BLaER1 treated with 17β-estradiol and CSF1 and Interleukin-3, amounts not matched to agents 10 nM and 100 nM (cell line): Measurements from ENCODE around the gene SSBP2.
A peak's percentile ranks its signal among the peaks of the same experiment; 100 is the strongest.

Source experiments
- H3K27ac ChIP-seq, 11 experiments: shearing (Covaris generic); formaldehyde crosslinking; 2 replicates each; pipeline ENCODE4 v1.8.1; 2022
- H3K27me3 ChIP-seq, 11 experiments: shearing (Covaris generic); formaldehyde crosslinking; 2 replicates each; pipeline ENCODE4 v1.8.1; 2022
- H3K36me3 ChIP-seq, 11 experiments: shearing (Covaris generic); formaldehyde crosslinking; 2 replicates each; pipeline ENCODE4 v1.8.1; 2022
- H3K4me1 ChIP-seq, 10 experiments: shearing (Covaris generic); formaldehyde crosslinking; 2 replicates each; pipeline ENCODE4 v1.8.1; 2022
- H3K4me2 ChIP-seq, 11 experiments: shearing (Covaris generic); formaldehyde crosslinking; 2 replicates each; pipeline ENCODE4 v1.8.1; 2022
- H3K4me3 ChIP-seq, 10 experiments: shearing (Covaris generic); formaldehyde crosslinking; 2 replicates each; pipeline ENCODE4 v1.8.1; 2022
- H3K9ac ChIP-seq, 11 experiments: shearing (Covaris generic); formaldehyde crosslinking; 2 replicates each; pipeline ENCODE4 v1.8.1; 2022
- H3K9me3 ChIP-seq, 11 experiments: shearing (Covaris generic); formaldehyde crosslinking; replicated peaks in 1 of 11; 2 replicates each; pipeline ENCODE4 v1.8.1; 2022
- H4K20me1 ChIP-seq, 11 experiments: shearing (Covaris generic); formaldehyde crosslinking; 2 replicates each; pipeline ENCODE4 v1.8.1; 2022
- Cebpa-rat ChIP-seq, 11 experiments: shearing (Covaris generic); IDR thresholded peaks; 2 replicates each; pipeline ENCODE4 v1.8.1; 2022

The SSBP2 gene

DNA sequence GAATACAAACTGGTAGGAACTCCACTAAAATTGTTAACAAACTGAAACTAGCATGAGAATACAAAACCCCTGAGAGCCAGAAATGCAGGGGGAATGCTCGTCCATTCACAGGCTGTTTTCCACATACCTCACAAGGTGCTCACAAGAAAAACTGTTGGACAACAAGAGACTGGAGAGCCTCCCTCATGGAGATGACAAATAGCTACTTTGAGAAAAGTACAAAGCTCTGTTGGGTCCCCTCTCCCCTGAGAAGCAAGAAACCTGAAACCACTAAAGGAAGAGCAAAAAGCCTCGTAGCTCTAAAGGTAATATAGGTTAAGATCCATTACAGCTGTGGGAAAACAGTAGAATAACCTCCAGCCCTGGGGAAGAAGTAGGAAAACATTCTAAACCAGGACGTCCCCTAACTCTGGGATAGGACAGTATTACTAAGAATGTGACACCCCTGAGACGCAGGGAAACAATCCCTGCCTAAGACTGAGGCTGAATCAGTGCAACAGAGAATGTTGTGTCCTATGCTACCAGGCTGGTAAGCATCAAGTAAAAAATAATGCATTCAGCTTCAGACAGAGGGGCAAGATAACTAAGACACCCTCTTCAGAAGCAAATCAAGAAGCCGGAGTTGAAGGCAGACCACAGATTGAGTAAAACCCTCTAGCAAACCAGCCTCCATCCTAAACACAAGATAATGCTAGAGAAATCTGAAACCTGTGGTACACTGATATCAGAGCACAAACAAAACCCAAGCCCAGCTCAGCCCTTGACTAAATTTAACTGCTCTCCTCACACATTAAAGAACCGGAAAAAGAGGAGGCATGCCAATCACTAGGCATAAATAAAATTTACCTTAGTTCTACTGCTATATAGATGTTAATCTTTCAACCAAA lies 160.2 kb downstream of the SSBP2 start:
- peaks cover 0 to 22% (median 0%) of the 10 kb centered on the region in 11 experiments; a peak in 1 of 22 replicates for H4K20me1 ChIP-seq
- H3K4me1 ChIP-seq = peaks cover 0 to 12% (median 0%) of the 10 kb centered on the region in 10 experiments; a peak in 7 of 20 replicates
- no peak overlapping the region for H3K9ac ChIP-seq
- TF ChIP-seq Cebpa-rat (IDR thresholded peaks at IDR 0.05) = no peak
- no peak overlapping the region for H3K4me3 ChIP-seq
- H3K9me3 ChIP-seq = peaks cover 0 to 27% (median 24%) of the 10 kb centered on the region in 11 experiments; a peak in 19 of 22 replicates
- no peaks in the 10 kb centered on the region for H3K27me3 ChIP-seq
- H3K27ac ChIP-seq = no peak overlapping the region
- H3K36me3 ChIP-seq = peaks cover 0 to 29% (median 11%) of the 10 kb centered on the region in 11 experiments; a peak in 9 of 22 replicates
- H3K4me2 ChIP-seq = no peak overlapping the region

- H3K9ac ChIP-seq = peak overlapping the region in 5 of 11 experiments; percentile 12 to 60 (median 52); a peak in 9 of 22 replicates
- peaks cover 10 to 25% (median 17%) of the 10 kb centered on the region in 10 experiments for H3K4me1 ChIP-seq
- H3K9me3 ChIP-seq = peaks cover 0 to 9% (median 4%) of the 10 kb centered on the region in 11 experiments; a peak in 4 of 22 replicates
- no peak overlapping the region for H3K4me3 ChIP-seq
- peaks cover 0 to 33% (median 7%) of the 10 kb centered on the region in 11 experiments; a peak in 8 of 22 replicates for H3K36me3 ChIP-seq
- H3K27me3 ChIP-seq = no peaks in the 10 kb centered on the region
- H4K20me1 ChIP-seq = peaks cover 0 to 25% (median 0%) of the 10 kb centered on the region in 11 experiments; a peak in 3 of 22 replicates
- peak overlapping the region in 9 of 11 experiments; percentile 28 to 79 (median 66); a peak in 17 of 22 replicates for H3K27ac ChIP-seq
- TF ChIP-seq Cebpa-rat (IDR thresholded peaks at IDR 0.05) = 0 out of 22 replicates have a peak, but pooled peaks of 1 of the 11 experiments have one; percentile 31
- peak overlapping the region; percentile 32 to 69 (median 54); a peak in 21 of 22 replicates for H3K4me2 ChIP-seq
Measured at GRCh38 chr5:81579262-81579924, 171.5 kb downstream of the SSBP2 start.

- Histone ChIP-seq H3K27me3 (no peaks in the 10 kb centered on the region), H3K4me2 (no peak overlapping the region), H3K36me3 (peaks cover 0 to 39% (median 18%) of the 10 kb centered on the region in 11 experiments; a peak in 13 of 22 replicates), H3K27ac (peak overlapping the region in 1 of 11 experiments; percentile 4; a peak in 2 of 22 replicates), H3K4me1 (peaks cover 10 to 24% (median 17%) of the 10 kb centered on the region in 10 experiments), H3K9me3 (peaks cover 0 to 18% (median 0%) of the 10 kb centered on the region in 11 experiments; a peak in 4 of 22 replicates), H4K20me1 (peaks cover 0 to 25% (median 0%) of the 10 kb centered on the region in 11 experiments; a peak in 3 of 22 replicates), H3K9ac (no peak overlapping the region), H3K4me3 (no peak overlapping the region)
- no peak for TF ChIP-seq Cebpa-rat (IDR thresholded peaks at IDR 0.05)
Measured at GRCh38 chr5:81577091-81577490, 173.8 kb downstream of the SSBP2 start.

DNA sequence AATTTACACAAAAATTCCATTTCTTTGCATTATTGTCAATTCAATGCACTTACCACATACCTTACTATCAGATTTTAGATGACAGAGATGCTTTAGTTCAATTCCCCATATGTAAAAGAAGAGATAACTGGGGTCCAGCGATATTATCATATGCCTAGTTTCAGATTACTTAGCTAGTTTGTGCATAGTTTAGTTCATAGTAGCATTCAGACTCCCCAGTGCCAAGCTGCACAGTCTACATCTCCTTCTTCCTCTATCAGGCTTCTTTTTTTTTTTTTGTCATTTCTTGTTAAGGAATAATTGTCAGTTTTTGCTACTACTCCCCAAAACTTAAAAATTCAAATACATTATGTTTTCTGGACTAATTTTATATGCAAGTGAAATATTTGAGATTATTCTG lies 175.0 kb downstream of the SSBP2 start:
- no peak overlapping the region for H3K4me2 ChIP-seq
- peaks cover 0 to 46% (median 18%) of the 10 kb centered on the region in 11 experiments; a peak in 14 of 22 replicates for H3K36me3 ChIP-seq
- peaks cover 10 to 21% (median 17%) of the 10 kb centered on the region in 10 experiments for H3K4me1 ChIP-seq
- peaks cover 0 to 28% (median 0%) of the 10 kb centered on the region in 11 experiments; a peak in 3 of 22 replicates for H4K20me1 ChIP-seq
- H3K27me3 ChIP-seq = no peaks in the 10 kb centered on the region
- no peak overlapping the region for H3K9ac ChIP-seq
- TF ChIP-seq Cebpa-rat (IDR thresholded peaks at IDR 0.05) = no peak
- no peak overlapping the region for H3K4me3 ChIP-seq
- no peak overlapping the region for H3K27ac ChIP-seq
- peaks cover 0 to 18% (median 0%) of the 10 kb centered on the region in 11 experiments; a peak in 4 of 22 replicates for H3K9me3 ChIP-seq

DNA sequence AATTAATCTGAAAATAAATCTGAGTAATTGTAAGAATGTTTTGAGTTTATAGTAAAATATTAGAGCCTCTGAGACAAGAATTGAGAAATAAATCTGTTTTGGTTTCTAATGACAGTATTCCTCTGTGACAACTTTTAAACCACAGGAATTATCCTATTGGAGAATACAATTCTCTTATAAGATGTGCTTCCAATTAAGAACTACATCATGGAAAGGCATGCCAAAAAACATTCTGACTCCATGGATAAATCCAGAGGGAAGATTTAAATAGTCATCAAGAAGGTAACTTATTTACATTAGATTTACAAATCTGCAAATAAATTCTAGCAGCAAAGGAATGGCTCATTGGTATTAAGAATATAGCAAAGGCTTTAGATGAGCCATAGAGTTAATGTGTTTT lies 178.7 kb downstream of the SSBP2 start:
- Histone ChIP-seq H3K27me3 (no peaks in the 10 kb centered on the region), H3K9ac (no peak overlapping the region), H3K4me3 (no peak overlapping the region), H4K20me1 (peaks cover 0 to 16% (median 0%) of the 10 kb centered on the region in 11 experiments; a peak in 2 of 22 replicates), H3K4me1 (no peaks in the 10 kb centered on the region), H3K9me3 (peaks cover 11 to 47% (median 24%) of the 10 kb centered on the region in 11 experiments), H3K27ac (no peak overlapping the region), H3K36me3 (peaks cover 16 to 76% (median 46%) of the 10 kb centered on the region in 11 experiments; a peak in 21 of 22 replicates), H3K4me2 (no peak overlapping the region)
- no peak for TF ChIP-seq Cebpa-rat (IDR thresholded peaks at IDR 0.05)

DNA sequence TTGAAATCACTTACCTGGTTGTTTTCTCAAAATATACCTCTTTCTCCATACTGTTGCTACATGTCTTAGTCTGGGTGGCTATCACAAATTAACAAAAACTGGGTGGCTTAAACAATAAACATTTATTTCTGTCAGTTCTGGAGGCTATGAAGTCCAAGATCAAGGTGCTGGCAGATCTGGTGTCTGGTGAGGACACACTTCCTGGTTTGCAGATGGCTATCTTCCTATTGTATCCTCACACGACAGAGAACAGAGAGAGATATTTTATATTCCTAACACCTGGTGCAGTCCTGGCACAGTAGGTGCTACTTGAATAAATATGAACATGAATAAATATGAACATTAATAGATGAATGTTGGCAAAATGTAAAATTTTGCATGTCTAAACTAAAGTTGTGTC lies 192.7 kb downstream of the SSBP2 start:
- no peaks in the 10 kb centered on the region for H3K27me3 ChIP-seq
- H3K4me2 ChIP-seq = no peak overlapping the region
- H3K9me3 ChIP-seq = peaks cover 0 to 5% (median 0%) of the 10 kb centered on the region in 11 experiments; a peak in 3 of 22 replicates
- peaks cover 0 to 13% (median 0%) of the 10 kb centered on the region in 11 experiments; a peak in 9 of 22 replicates for H3K36me3 ChIP-seq
- peaks cover 0 to 21% (median 0%) of the 10 kb centered on the region in 11 experiments; a peak in 1 of 22 replicates for H4K20me1 ChIP-seq
- no peak overlapping the region for H3K9ac ChIP-seq
- no peak for TF ChIP-seq Cebpa-rat (IDR thresholded peaks at IDR 0.05)
- no peak overlapping the region for H3K27ac ChIP-seq
- peaks cover 4 to 14% (median 10%) of the 10 kb centered on the region in 10 experiments; a peak in 18 of 20 replicates for H3K4me1 ChIP-seq
- no peak overlapping the region for H3K4me3 ChIP-seq

GRCh38 chr5:81556809-81557208 lies 194.1 kb downstream of the SSBP2 start:
- Histone ChIP-seq H3K4me1 (peaks cover 4 to 18% (median 11%) of the 10 kb centered on the region in 10 experiments; a peak in 18 of 20 replicates), H3K9me3 (no peaks in the 10 kb centered on the region), H3K4me3 (no peak overlapping the region), H4K20me1 (peaks cover 0 to 14% (median 0%) of the 10 kb centered on the region in 11 experiments; a peak in 1 of 22 replicates), H3K27me3 (no peaks in the 10 kb centered on the region), H3K9ac (no peak overlapping the region), H3K36me3 (peaks cover 0 to 20% (median 4%) of the 10 kb centered on the region in 11 experiments; a peak in 9 of 22 replicates), H3K27ac (no peak overlapping the region), H3K4me2 (no peak overlapping the region)
- TF ChIP-seq Cebpa-rat (IDR thresholded peaks at IDR 0.05) = no peak

- Histone ChIP-seq H3K27me3 (no peaks in the 10 kb centered on the region), H3K9ac (no peak overlapping the region), H3K4me2 (no peak overlapping the region), H3K27ac (no peak overlapping the region), H3K4me3 (no peak overlapping the region), H3K4me1 (peaks cover 4 to 18% (median 11%) of the 10 kb centered on the region in 10 experiments; a peak in 18 of 20 replicates), H4K20me1 (peaks cover 0 to 7% (median 0%) of the 10 kb centered on the region in 11 experiments; a peak in 1 of 22 replicates), H3K36me3 (peaks cover 0 to 22% (median 5%) of the 10 kb centered on the region in 11 experiments; a peak in 12 of 22 replicates), H3K9me3 (no peaks in the 10 kb centered on the region)
- TF ChIP-seq Cebpa-rat (IDR thresholded peaks at IDR 0.05) = no peak
Measured at GRCh38 chr5:81555865-81556264, 195.0 kb downstream of the SSBP2 start.
